Measurements from ENCODE around the gene IFI27L1.

DNA sequence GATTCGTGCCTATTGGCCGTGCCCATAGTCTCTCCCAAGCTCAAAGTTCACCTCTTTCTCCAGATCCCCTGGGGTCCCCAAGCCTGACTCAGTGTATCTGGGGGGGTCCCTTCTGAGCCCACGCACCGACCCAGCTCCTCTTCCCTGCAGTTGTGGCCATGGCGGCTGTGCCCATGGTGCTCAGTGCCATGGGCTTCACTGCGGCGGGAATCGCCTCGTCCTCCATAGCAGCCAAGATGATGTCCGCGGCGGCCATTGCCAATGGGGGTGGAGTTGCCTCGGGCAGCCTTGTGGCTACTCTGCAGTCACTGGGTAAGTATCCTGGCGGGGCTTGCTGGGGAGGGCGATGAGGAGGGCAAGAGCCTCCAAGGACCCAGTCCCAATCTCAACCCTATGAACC lies 34.5 kb downstream of the IFI27L1 start:
- TF ChIP-seq, protein P1, sequence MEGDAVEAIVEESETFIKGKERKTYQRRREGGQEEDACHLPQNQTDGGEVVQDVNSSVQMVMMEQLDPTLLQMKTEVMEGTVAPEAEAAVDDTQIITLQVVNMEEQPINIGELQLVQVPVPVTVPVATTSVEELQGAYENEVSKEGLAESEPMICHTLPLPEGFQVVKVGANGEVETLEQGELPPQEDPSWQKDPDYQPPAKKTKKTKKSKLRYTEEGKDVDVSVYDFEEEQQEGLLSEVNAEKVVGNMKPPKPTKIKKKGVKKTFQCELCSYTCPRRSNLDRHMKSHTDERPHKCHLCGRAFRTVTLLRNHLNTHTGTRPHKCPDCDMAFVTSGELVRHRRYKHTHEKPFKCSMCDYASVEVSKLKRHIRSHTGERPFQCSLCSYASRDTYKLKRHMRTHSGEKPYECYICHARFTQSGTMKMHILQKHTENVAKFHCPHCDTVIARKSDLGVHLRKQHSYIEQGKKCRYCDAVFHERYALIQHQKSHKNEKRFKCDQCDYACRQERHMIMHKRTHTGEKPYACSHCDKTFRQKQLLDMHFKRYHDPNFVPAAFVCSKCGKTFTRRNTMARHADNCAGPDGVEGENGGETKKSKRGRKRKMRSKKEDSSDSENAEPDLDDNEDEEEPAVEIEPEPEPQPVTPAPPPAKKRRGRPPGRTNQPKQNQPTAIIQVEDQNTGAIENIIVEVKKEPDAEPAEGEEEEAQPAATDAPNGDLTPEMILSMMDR (IDR thresholded peaks at IDR 0.05; ENCODE audit: low read depth, low read length) = no peak
- TF ChIP-seq EZH2phosphoT487 (IDR thresholded peaks at IDR 0.05; ENCODE audit: low read depth) = no peak
